ENCODE results near the gene DPP6.

Gene DPP6

DNA sequence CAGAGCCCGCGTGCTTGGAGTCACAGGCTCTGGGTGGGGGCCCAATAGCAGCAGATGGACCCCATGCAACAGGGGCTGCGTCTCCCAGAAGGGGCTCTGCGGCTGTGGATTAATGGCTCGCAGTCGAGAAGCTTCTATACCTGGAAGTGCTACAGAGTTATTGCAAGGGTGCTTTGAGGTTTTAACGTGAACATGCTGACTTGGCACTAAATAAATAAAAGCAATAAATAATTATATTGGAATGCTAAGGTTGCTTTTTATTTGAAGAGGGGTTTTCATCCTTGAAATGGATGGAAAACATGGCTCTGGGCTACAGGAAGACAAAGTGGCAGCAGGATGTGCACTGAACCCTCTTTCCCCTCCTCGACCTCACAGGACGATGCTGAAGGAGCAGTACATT lies 828.3 kb downstream of the DPP6 start:
- H3K9ac ChIP-seq (ENCODE audit: low read depth, low read length), result no peak overlapping the region
- no peak overlapping the region for H3K4me3 ChIP-seq (ENCODE audit: low read length)
- H3K4me1 ChIP-seq (ENCODE audit: insufficient read depth, low read length), result no peaks in the 10 kb centered on the region
- H3K27ac ChIP-seq (ENCODE audit: low read length), result no peak overlapping the region
- H3K36me3 ChIP-seq (ENCODE audit: insufficient read depth, low read depth, low read length), result no peaks in the 10 kb centered on the region
- H3K27me3 ChIP-seq (ENCODE audit: insufficient read depth, low read length), result no peaks in the 10 kb centered on the region
- H3K9me3 ChIP-seq (ENCODE audit: insufficient read depth, low read depth, low read length), result peaks cover 7% of the 10 kb centered on the region; the same call in 1 of the 2 replicates

DNA sequence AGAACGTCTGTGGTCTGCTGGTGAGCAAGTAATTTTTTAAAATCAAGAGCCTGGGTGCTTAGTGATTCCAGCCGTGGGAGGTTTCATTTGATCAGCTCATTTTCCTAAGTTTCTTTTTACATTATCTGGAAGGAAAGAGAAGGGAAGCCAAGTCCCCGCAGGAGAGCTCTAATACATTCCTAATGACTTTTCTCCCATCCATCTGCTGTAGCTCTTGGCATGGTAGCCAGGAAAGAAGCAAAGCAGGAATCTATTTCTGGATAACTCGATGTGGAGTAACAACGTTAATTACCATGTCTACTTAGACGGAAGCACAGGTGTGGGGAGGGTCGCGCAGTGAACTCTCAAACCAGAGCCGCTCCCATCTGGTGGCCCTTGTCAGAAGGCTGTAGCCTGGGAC lies 828.8 kb downstream of the DPP6 start:
- no peak overlapping the region for H3K27ac ChIP-seq (ENCODE audit: low read length)
- no peak overlapping the region for H3K9ac ChIP-seq (ENCODE audit: low read depth, low read length)
- H3K4me1 ChIP-seq (ENCODE audit: insufficient read depth, low read length), result no peaks in the 10 kb centered on the region
- H3K27me3 ChIP-seq (ENCODE audit: insufficient read depth, low read length), result no peaks in the 10 kb centered on the region
- H3K36me3 ChIP-seq (ENCODE audit: insufficient read depth, low read depth, low read length), result no peaks in the 10 kb centered on the region
- H3K4me3 ChIP-seq (ENCODE audit: low read length), result no peak overlapping the region
- peaks cover 7% of the 10 kb centered on the region; the same call in 1 of the 2 replicates for H3K9me3 ChIP-seq (ENCODE audit: insufficient read depth, low read depth, low read length)

DNA sequence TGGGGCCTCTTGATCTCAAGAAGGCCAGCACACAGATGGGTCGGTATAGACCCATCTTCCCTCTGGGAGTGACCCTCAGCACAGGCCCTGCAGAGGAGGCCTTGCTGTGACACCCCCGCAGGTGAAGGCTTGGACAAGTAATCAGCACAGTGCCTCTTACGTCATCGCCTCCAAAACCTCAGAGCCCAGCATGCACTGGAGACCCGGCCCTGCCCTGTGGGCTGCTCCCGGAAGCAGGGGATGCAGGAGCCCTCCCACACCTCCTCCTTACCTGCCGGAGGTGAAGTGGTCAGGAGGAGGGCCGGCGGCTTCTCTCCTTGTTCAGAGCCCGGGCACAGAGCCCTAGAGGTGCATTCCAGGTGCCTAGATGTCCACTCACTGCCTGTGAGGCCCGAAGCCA lies 829.3 kb downstream of the DPP6 start:
- H3K4me1 ChIP-seq (ENCODE audit: insufficient read depth, low read length), result no peaks in the 10 kb centered on the region
- peaks cover 7% of the 10 kb centered on the region; the same call in 1 of the 2 replicates for H3K9me3 ChIP-seq (ENCODE audit: insufficient read depth, low read depth, low read length)
- H3K27me3 ChIP-seq (ENCODE audit: insufficient read depth, low read length), result no peaks in the 10 kb centered on the region
- no peak overlapping the region for H3K9ac ChIP-seq (ENCODE audit: low read depth, low read length)
- no peak overlapping the region for H3K27ac ChIP-seq (ENCODE audit: low read length)
- no peaks in the 10 kb centered on the region for H3K36me3 ChIP-seq (ENCODE audit: insufficient read depth, low read depth, low read length)
- no peak overlapping the region for H3K4me3 ChIP-seq (ENCODE audit: low read length)

DNA sequence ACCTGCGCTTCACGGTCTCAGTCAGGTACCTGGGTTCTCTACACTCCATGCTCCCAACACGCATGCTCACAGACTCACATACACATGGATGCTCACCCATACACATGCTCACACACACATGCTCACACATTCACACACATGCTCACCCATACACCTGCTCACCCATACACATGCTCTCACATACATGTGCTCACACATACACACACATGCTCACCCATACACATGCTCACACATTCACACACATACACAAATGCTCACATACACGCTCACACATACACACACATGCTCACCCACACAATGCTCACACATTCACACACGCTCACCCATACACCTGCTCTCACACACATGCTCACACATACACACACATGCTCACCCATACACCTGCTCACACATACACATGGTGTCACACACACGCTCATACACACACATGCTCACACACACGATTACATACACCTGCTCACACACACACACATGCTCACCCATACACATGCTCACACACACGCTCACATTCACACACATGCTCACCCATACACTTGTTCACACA lies 830.8 kb downstream of the DPP6 start:
- Histone ChIP-seq H3K27ac (ENCODE audit: low read length) (no peak overlapping the region), H3K36me3 (ENCODE audit: insufficient read depth, low read depth, low read length) (no peaks in the 10 kb centered on the region), H3K4me1 (ENCODE audit: insufficient read depth, low read length) (no peaks in the 10 kb centered on the region), H3K4me3 (ENCODE audit: low read length) (no peak overlapping the region), H3K9me3 (ENCODE audit: insufficient read depth, low read depth, low read length) (peaks cover 7% of the 10 kb centered on the region; the same call in 1 of the 2 replicates), H3K27me3 (ENCODE audit: insufficient read depth, low read length) (no peaks in the 10 kb centered on the region), H3K9ac (ENCODE audit: low read depth, low read length) (no peak overlapping the region)

DNA sequence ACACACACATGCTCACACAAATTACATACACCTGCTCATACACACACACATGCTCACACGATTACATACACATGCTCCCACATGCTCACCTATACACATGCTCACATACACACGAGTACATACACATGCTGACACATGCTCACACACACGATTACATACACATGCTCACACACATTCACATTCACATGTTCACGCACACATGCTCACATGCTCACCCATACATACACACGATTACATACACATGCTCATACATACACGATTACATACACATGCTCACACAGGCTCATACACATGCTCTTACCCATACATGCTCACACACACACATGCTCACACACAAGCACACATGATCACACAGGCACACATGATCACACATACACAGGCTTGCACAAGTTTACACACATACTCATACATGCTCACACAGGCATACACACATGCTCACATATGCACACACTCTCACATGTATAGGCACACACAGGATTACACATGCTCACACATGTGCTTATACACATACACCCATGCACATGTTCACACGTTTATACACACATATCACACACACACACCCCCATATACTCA lies 832.2 kb downstream of the DPP6 start:
- Histone ChIP-seq H3K4me3 (ENCODE audit: low read length) (no peak overlapping the region), H3K36me3 (ENCODE audit: insufficient read depth, low read depth, low read length) (no peaks in the 10 kb centered on the region), H3K4me1 (ENCODE audit: insufficient read depth, low read length) (no peaks in the 10 kb centered on the region), H3K27ac (ENCODE audit: low read length) (no peak overlapping the region), H3K9me3 (ENCODE audit: insufficient read depth, low read depth, low read length) (peaks cover 7% of the 10 kb centered on the region; the same call in 1 of the 2 replicates), H3K27me3 (ENCODE audit: insufficient read depth, low read length) (no peaks in the 10 kb centered on the region), H3K9ac (ENCODE audit: low read depth, low read length) (no peak overlapping the region)

DNA sequence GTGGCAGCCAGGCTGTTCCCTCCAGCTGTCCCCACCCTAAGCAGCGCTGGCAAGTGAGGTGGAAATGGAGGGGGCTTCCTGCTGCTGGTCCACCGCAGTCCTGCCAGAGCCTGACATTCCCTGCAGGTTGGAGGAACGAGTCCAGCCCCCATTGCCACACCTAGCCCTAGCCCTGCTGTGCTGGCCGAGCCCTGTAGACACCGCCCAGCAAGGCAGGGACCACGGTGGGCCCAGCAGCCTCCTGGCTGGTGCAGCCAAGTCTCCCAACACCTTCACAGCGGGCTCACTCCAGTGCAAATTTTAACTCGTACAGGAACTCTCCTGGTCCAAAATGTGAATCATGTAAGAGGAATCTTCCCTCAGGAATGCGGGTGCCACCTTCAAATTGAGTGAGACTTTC lies 834.4 kb downstream of the DPP6 start:
- Histone ChIP-seq H3K9me3 (ENCODE audit: insufficient read depth, low read depth, low read length) (peaks cover 7% of the 10 kb centered on the region; the same call in 1 of the 2 replicates), H3K4me3 (ENCODE audit: low read length) (no peak overlapping the region), H3K4me1 (ENCODE audit: insufficient read depth, low read length) (no peaks in the 10 kb centered on the region), H3K36me3 (ENCODE audit: insufficient read depth, low read depth, low read length) (no peaks in the 10 kb centered on the region), H3K27me3 (ENCODE audit: insufficient read depth, low read length) (no peaks in the 10 kb centered on the region), H3K27ac (ENCODE audit: low read length) (no peak overlapping the region), H3K9ac (ENCODE audit: low read depth, low read length) (no peak overlapping the region)

DNA sequence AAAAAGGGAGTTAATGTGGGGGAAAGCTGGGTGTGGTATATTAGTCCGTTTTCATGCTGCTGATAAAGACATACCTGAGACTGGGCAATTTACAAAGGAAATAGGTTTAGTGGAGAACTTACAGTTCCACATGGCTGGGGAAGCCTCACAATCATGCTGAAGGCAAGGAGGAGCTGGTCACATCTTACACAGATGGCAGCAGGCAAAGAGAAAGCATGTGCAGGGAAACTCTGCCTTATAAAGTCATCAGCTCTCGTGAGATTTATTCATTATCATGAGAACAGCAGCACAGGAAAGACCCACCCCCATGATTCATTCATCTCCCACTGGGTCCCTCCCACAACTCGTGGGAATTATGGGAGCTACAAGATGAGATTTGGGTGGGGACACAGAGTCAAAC lies 836.5 kb downstream of the DPP6 start:
- 0 out of 2 replicates have a peak, but pooled peaks cover under 1% of the 10 kb centered on the region for H3K9me3 ChIP-seq (ENCODE audit: insufficient read depth, low read depth, low read length)
- no peaks in the 10 kb centered on the region for H3K4me1 ChIP-seq (ENCODE audit: insufficient read depth, low read length)
- no peak overlapping the region for H3K9ac ChIP-seq (ENCODE audit: low read depth, low read length)
- no peaks in the 10 kb centered on the region for H3K36me3 ChIP-seq (ENCODE audit: insufficient read depth, low read depth, low read length)
- H3K27ac ChIP-seq (ENCODE audit: low read length), result no peak overlapping the region
- no peaks in the 10 kb centered on the region for H3K27me3 ChIP-seq (ENCODE audit: insufficient read depth, low read length)
- H3K4me3 ChIP-seq (ENCODE audit: low read length), result no peak overlapping the region

DNA sequence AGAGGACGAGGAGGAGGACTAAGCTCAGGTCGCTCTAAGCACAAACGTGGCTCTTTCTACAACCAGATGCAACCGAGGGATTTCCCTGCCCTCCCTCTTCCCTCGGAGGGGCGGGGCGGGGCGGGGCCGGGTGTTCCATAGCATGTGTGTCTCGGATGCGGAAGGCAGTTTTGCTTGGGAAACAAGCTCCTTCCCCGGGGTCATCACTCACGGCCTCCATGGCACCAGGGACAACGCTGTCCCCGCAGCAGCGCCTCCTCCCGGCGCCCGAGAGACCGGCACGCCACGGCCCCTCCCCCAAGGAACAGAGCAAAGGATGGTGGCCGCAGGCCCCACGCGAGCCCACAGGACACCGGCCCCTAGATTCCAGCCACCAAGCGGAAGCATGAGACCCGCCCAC lies 840.3 kb downstream of the DPP6 start:
- Histone ChIP-seq H3K4me1 (ENCODE audit: insufficient read depth, low read length) (no peaks in the 10 kb centered on the region), H3K27me3 (ENCODE audit: insufficient read depth, low read length) (no peaks in the 10 kb centered on the region), H3K9ac (ENCODE audit: low read depth, low read length) (no peak overlapping the region; the same call in 1 of the 2 replicates), H3K36me3 (ENCODE audit: insufficient read depth, low read depth, low read length) (no peaks in the 10 kb centered on the region), H3K27ac (ENCODE audit: low read length) (no peak overlapping the region), H3K4me3 (ENCODE audit: low read length) (peak overlapping the region; percentile 32; the same call in 1 of the 2 replicates), H3K9me3 (ENCODE audit: insufficient read depth, low read depth, low read length) (no peaks in the 10 kb centered on the region)

DNA sequence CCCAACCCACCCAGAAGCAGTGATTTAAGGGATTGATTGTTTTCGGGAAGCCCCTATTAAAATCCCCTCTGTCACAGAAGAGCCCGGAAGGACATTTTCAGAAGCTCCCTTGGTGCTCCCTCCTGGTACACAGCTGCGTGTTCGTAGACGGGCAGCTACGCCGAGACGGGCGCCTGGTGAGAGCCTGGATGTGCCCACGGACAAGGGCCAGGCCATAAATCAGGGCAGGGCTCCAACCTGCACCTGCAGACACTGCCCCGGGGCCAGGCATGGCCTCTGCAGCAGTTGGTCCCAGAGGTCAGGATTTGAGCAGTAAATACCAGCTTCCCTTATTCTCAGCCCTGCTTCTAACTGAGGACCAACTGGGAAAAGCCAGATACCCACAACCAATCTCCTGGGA lies 843.9 kb downstream of the DPP6 start:
- no peaks in the 10 kb centered on the region for H3K36me3 ChIP-seq (ENCODE audit: insufficient read depth, low read depth, low read length)
- no peak overlapping the region for H3K27ac ChIP-seq (ENCODE audit: low read length)

DNA sequence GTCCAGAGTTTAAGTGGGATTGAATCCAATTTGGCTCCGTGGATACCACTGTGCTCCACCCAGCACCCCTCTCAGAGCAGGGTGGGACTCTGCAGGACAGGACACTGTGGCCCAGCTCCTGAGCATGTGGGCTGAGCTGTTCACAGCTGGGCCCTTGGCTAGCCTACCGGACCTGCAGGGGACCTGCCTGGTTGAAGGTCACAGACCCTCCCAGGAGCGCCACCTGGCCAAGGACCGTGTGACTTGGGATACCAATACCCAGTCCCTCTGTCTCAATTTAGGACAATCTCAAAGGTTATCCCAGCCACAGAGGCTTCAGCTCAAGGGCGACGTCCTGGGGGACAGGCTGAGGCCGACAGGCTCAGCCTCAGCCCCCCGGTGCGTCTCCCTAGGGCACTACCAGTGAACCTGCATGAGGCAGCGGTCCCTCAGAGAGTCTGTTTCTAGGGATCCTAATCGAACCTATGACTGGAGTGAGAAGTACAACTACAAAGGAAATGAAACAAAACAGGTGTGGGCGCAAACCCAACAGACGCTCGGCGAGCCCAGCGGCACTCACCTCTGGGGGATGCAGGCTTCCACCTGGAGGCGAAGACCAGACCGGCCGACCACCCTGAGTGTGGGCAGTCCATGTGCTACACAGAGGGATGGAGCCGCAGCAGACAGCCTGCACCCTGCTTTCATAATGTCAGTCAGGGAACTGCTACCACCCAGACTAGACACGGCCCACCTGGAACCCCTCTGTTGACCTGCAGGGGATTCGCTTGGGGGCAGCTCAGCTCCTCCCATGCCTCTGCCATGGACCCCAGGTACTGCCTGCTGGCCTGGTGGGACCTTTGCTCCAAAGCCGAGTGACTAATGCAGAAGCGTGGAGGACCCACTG lies 847.0 kb downstream of the DPP6 start:
- Histone ChIP-seq H3K27me3 (ENCODE audit: insufficient read depth, low read length) (no peaks in the 10 kb centered on the region), H3K4me3 (ENCODE audit: low read length) (no peak overlapping the region), H3K9ac (ENCODE audit: low read depth, low read length) (no peak overlapping the region), H3K4me1 (ENCODE audit: insufficient read depth, low read length) (no peaks in the 10 kb centered on the region), H3K9me3 (ENCODE audit: insufficient read depth, low read depth, low read length) (no peaks in the 10 kb centered on the region), H3K27ac (ENCODE audit: low read length) (no peak overlapping the region), H3K36me3 (ENCODE audit: insufficient read depth, low read depth, low read length) (no peaks in the 10 kb centered on the region)

More for the DNA sequence above, 843.9 kb downstream of the DPP6 start:
- Histone ChIP-seq H3K4me3 (ENCODE audit: low read length) (no peak overlapping the region), H3K27me3 (ENCODE audit: insufficient read depth, low read length) (no peaks in the 10 kb centered on the region), H3K4me1 (ENCODE audit: insufficient read depth, low read length) (no peaks in the 10 kb centered on the region), H3K9ac (ENCODE audit: low read depth, low read length) (no peak overlapping the region), H3K9me3 (ENCODE audit: insufficient read depth, low read depth, low read length) (no peaks in the 10 kb centered on the region)

DNA sequence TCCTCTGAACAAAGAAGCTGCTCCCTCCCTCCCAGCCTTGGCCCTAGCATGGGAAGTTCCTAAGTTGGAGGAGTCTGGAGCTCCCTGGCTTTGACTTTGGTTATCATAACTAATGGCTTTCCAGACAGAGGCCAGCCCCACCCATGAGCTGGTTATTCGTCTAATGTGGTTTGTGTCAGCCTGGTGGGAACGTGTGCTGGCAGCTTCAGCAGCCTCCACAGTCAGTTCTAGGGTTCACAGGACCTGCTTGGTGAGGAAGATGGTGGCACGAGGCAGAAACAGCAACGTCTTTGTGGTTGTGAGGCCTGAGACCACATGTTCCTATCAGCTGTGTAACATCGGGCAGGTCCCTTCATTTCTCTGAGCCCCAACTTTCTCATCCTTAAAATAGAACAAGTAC lies 847.7 kb downstream of the DPP6 start:
- no peaks in the 10 kb centered on the region for H3K36me3 ChIP-seq (ENCODE audit: insufficient read depth, low read depth, low read length)
- H3K27ac ChIP-seq (ENCODE audit: low read length), result no peak overlapping the region
- no peak overlapping the region for H3K4me3 ChIP-seq (ENCODE audit: low read length)
- H3K27me3 ChIP-seq (ENCODE audit: insufficient read depth, low read length), result no peaks in the 10 kb centered on the region
- H3K9me3 ChIP-seq (ENCODE audit: insufficient read depth, low read depth, low read length), result no peaks in the 10 kb centered on the region
- no peak overlapping the region for H3K9ac ChIP-seq (ENCODE audit: low read depth, low read length)
- no peaks in the 10 kb centered on the region for H3K4me1 ChIP-seq (ENCODE audit: insufficient read depth, low read length)
